GM18511 (cell line): ENCODE data around the gene SCN11A.

Experiments
- ATAC-seq: cut with Tn5 transposase; IDR thresholded peaks from one replicate; pipeline ENCODE4 v1.9.1; 2021; ENCODE audit warnings: mild to moderate bottlenecking, moderate library complexity; ENCODE audit not compliant: unreplicated experiment

Gene SCN11A

GRCh38 chr3:39051649-39052561, at the start of gene SCN11A, which contains the start of gene WDR48:
SCN11A (minus strand) TSS chr3:39051944; CDS start chr3:38950362, 101,582 bp downstream.
WDR48 (plus strand) TSS chr3:39052016; CDS start chr3:39052026, 10 bp downstream.
- ATAC-seq, result peak; percentile 99

- peak; percentile 79 for ATAC-seq
These were observed 49.4 kb upstream of the SCN11A start for GRCh38 chr3:39101022-39101689.

GRCh38 chr3:39100500-39100886, 48.7 kb upstream of the SCN11A start:
- no peak for ATAC-seq

GRCh38 chr3:39099738-39100499, 48.2 kb upstream of the SCN11A start:
- ATAC-seq, result no peak

DNA sequence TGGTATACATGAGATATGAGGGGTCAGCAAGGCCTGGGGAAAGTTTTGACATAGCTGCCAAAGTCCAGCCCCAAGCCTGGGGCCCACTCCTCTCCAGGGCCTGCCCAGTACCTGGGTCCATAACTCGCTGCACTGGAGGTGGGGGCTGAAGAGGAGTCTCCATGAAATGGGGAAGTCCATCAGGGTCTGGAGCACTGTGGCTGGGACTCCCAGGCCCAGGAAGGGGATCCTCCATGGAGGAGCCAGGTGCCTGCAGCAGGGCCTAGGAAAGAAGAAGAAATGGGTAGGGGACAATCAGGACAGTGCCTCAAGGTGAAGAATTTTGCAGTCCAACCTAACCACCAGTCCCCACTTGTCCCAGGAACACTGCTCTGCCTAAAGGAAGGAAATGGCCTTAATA, 47.5 kb upstream of the SCN11A start:
- no peak for ATAC-seq

- no peak for ATAC-seq
These were observed 46.8 kb upstream of the SCN11A start for GRCh38 chr3:39098473-39099000.

- no peak for ATAC-seq
These were observed 46.1 kb upstream of the SCN11A start for GRCh38 chr3:39097716-39098472.

DNA sequence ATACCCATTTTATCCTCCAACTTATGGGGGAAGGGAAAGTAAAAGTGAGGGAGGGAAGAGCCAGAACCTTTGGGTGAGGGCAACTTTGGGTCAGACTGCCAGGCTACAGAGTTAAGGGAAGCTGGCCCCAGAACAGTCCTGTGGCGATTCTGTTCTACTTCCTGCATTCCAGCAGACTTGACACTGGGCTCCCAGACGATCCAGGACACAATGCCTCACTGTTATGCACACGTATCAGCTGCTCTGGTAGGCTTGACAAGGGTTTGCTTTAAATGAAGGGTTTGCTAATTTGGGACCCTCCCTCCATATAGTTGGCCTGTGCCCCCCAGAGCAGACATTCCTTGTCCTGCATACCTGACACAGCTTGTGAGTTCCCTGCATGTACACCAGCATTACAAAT, 45.0 kb upstream of the SCN11A start:
- ATAC-seq, result no peak

DNA sequence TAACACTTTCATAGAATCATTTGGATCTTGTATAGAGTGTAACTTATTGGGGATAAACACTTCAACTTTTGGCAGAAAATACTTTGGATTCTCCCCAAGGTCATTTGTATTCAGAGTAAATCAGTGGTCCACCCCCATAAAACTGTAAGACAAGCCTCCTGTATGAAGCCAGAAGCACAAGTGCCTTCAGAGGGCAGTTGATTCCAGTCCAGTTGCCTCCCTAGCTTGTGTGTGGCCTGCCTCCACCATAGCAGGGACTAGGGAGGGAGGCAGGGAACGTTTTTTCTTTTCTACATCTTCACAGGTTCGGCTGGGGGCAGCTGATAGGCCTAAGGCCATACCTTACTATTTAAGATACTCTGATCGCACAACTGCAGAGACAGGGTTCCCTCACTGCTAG, 44.0 kb upstream of the SCN11A start:
- no peak for ATAC-seq

DNA sequence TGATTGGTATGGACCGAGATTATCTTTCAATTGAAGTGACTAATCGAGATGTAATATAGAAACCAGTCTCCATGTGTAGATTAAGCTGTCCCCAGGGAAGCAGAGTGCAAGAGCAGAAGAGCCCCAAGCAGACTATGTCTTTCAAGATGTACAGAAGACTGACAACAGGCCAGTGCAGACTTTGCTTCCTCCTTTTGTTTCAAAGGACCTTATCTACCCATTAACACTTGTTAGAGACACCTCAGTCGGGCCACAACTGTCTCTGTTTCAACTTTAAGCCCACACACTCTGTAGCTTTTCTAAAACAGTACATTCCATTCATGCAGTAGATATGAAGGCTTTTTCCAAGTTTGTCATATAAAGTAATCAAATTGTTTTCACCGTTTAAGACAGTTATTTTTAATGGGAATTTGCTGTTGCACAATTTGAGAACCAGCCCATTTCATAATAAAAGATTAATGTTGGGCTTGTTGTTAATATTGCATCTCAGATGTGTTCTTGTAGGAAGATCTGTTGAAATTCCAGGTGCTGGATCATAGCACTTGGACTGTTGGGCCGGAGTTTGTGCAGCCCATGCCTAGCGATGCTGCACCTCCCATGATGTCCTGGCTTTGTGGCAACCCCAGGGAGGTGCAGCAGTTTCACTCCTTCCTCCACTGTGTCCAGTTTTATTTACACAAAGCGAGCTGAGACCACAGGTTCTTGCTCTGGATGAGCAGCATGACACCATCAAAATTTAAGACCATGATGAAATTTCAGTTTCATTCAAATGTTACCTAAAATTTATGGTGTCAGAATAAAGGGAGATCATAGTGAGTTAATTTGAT, 43.3 kb upstream of the SCN11A start:
- ATAC-seq, result no peak

DNA sequence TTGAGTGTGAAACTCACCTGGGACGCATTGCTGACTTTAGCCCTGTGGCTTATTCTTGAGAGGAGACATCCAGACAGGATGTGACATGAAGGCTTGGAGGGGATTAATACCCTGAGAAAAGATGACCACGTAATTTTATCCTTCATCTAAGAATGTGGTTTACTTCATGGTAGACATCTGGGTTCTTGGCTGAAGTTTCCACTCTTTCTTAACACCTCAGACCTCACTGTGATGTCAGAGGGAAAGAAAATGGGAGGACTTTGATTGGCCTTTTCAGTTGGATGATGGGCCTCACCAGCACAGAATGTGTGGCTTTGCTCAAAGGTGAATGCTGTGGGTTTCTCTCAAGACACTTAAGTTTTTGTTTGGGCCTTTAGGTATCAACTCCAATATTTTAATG, 39.2 kb upstream of the SCN11A start:
- no peak for ATAC-seq

- no peak for ATAC-seq
These were observed 37.1 kb upstream of the SCN11A start for GRCh38 chr3:39088889-39089288.

GRCh38 chr3:39088456-39088855, 36.7 kb upstream of the SCN11A start:
- ATAC-seq, result no peak

- ATAC-seq, result peak; percentile 54
These were observed 34.4 kb upstream of the SCN11A start for GRCh38 chr3:39086144-39086543.

DNA sequence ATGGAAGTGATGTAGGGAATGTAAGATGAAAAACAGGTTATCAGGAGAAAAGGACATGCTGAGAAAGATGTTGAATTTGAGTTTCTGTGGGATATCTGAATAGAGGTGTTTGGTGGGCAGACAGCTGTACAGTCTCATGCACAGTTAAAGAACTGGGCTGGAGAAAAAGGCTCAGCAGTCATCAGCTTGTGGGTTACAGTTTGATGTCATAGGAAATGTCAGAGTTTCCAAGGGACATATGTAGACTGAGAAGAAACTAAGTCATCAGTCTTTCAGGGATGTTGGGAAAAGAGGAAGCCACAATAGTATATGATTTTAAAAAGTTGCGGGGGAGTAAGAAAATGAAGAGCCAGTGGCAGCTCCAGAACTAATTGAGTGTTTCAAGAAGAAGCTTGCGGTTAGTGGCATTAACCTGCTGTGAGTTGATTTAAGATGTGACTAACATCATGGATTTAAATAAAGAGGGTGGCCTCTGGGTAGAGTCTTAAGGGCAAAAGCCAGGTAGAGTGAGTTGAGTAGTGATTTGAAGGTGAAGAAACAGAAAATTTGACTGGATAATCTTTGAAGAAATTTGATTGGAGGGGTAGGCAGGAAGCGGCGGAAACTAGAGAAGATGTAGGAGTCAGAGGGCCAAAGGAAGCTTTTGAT, 31.0 kb upstream of the SCN11A start:
- no peak for ATAC-seq

DNA sequence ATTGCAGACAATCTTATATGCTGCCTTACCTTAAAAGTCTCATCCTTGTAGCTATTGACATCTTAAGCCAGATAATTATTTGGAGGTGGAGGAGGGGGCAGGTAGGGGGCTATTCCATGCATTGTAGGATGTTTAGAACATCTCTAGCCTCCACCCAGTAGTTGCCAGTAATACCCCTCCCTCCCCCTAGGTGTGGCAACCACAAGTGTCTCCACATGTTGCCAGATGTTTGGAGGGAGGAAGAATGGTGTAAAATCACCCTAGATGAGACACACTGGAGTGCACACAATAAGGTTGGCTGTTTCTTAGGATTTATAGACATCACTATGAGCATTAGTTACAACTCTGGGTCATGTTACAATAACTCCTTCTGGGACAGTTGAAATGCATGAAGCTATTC, 28.3 kb upstream of the SCN11A start:
- no peak for ATAC-seq

DNA sequence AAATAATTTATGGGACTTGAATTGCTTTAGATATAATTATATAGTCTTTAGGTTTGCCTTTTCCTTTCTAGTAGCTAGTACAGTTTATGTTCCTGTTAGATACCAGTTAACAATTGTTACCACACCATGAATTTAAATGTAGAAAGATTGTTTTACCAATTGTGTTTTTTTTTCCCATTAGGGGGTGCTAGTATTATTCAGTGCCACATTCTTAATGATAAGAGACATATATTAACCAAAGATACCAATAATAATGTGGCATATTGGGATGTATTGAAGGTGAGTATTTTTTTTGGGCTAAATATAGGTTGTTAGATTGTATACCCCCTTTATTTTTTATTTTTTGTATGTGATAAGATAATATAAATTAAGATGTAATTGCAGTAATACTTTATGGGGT, 27.8 kb upstream of the SCN11A start:
- no peak for ATAC-seq

DNA sequence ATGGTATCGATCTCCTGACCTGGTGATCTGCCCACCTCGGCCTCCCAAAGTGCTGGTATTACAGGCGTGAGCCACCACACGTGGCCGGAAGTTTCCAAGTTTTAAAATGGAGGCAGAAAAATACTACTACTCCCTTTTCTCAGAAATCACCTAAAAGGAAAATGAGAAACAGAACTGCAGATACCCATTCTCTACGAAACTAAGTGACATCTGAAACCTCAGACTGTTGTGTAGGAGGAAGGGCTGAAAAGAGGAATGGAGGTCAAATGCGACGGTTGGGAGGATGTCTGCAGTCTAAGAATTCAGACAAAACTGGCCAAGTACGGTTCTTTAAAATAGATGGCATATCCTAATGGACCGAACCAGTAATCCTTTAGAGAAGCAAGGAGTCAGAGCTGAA, 24.2 kb upstream of the SCN11A start:
- ATAC-seq, result no peak

DNA sequence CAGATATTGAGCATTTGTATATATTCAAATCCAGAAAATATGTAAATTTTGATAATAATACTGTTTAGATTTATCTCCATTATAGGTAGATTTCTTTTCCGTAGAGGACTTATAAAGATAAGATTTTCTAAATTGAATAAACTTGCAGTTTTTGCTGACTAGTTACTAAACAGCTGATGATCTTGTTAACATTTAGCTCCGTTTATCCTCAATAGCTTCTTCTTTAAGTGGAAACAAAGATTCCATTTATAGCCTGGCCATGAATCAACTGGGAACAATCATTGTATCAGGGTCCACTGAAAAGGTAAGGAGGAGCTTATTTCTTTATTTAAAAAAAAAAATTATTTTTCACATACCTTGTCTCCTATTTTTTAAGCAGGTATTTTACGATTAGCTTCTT, 16.8 kb upstream of the SCN11A start:
- no peak for ATAC-seq
